Duodenal mucosa (tissue), 2 donors: ENCODE results near the gene HOXC12.

Experiments
- H3K27ac ChIP-seq: one replicate; pipeline ENCODE4 v1.7.0; 2013; ENCODE audit warnings: low read depth, low read length
- H3K27me3 ChIP-seq, 2 donors: one replicate each; pipeline ENCODE4 v1.7.0; 2013; ENCODE audit warnings: low read length in 2 of 2, control low read depth in 1 of 2; ENCODE audit not compliant: insufficient read depth in 2 of 2, control insufficient read depth in 1 of 2
- H3K36me3 ChIP-seq, 2 donors: one replicate each; pipeline ENCODE4 v1.7.0; 2013; ENCODE audit warnings: low read length in 2 of 2, control low read depth in 1 of 2; ENCODE audit not compliant: insufficient read depth in 2 of 2, control insufficient read depth in 1 of 2
- H3K4me1 ChIP-seq, 2 donors: one replicate each; pipeline ENCODE4 v1.7.0; 2013; ENCODE audit warnings: low read length in 2 of 2, control low read depth in 1 of 2; ENCODE audit not compliant: insufficient read depth in 2 of 2, control insufficient read depth in 1 of 2
- H3K4me3 ChIP-seq, 2 donors: one replicate each; pipeline ENCODE4 v1.7.0; 2013; ENCODE audit warnings: low read length in 2 of 2, low read depth in 1 of 2
- H3K9ac ChIP-seq, 2 donors: one replicate each; pipeline ENCODE4 v1.7.0; 2013; ENCODE audit warnings: low read length in 2 of 2, low read depth in 1 of 2
- H3K9me3 ChIP-seq, 2 donors: one replicate each; pipeline ENCODE4 v1.7.0; 2013; ENCODE audit warnings: low read length in 2 of 2, control low read depth in 1 of 2; ENCODE audit not compliant: control insufficient read depth in 1 of 2

The HOXC12 gene

GRCh38 chr12:53966085-53966384, 11.3 kb downstream of the HOXC12 start:
- Histone ChIP-seq H3K4me1 (peaks cover 4% of the 10 kb centered on the region in 2 donors), H3K36me3 (no peaks in the 10 kb centered on the region), H3K27ac (no peak overlapping the region), H3K9ac (no peak overlapping the region), H3K27me3 (peaks cover 96 to 100% of the 10 kb centered on the region in 2 donors), H3K9me3 (no peaks in the 10 kb centered on the region), H3K4me3 (no peak overlapping the region)

GRCh38 chr12:53966385-53967133, 11.9 kb downstream of the HOXC12 start:
- Histone ChIP-seq H3K4me3 (no peak overlapping the region), H3K9me3 (no peaks in the 10 kb centered on the region), H3K4me1 (peaks cover 4% of the 10 kb centered on the region in 2 donors), H3K9ac (no peak overlapping the region), H3K36me3 (no peaks in the 10 kb centered on the region), H3K27me3 (peaks cover 96 to 100% of the 10 kb centered on the region in 2 donors), H3K27ac (no peak overlapping the region)

GRCh38 chr12:53967421-53967925, 12.8 kb downstream of the HOXC12 start:
- H3K4me1 ChIP-seq = peaks cover 4% of the 10 kb centered on the region in 2 donors
- H3K36me3 ChIP-seq = no peaks in the 10 kb centered on the region
- H3K4me3 ChIP-seq = no peak overlapping the region
- no peak overlapping the region for H3K27ac ChIP-seq
- no peaks in the 10 kb centered on the region for H3K9me3 ChIP-seq
- H3K27me3 ChIP-seq = peaks cover 96 to 100% of the 10 kb centered on the region in 2 donors
- H3K9ac ChIP-seq = no peak overlapping the region

- no peaks in the 10 kb centered on the region for H3K36me3 ChIP-seq
- H3K4me1 ChIP-seq = peaks cover 4 to 11% of the 10 kb centered on the region in 2 donors
- H3K4me3 ChIP-seq = no peak overlapping the region
- H3K9me3 ChIP-seq = no peaks in the 10 kb centered on the region
- H3K9ac ChIP-seq = no peak overlapping the region
- H3K27ac ChIP-seq = no peak overlapping the region
- H3K27me3 ChIP-seq = peaks cover 96 to 100% of the 10 kb centered on the region in 2 donors
Observed at GRCh38 chr12:53968214-53969127, 13.8 kb downstream of the HOXC12 start.

GRCh38 chr12:53969588-53970259, 15.0 kb downstream of the HOXC12 start:
- no peak overlapping the region for H3K4me3 ChIP-seq
- H3K9me3 ChIP-seq = no peaks in the 10 kb centered on the region
- no peak overlapping the region for H3K9ac ChIP-seq
- no peaks in the 10 kb centered on the region for H3K36me3 ChIP-seq
- no peak overlapping the region for H3K27ac ChIP-seq
- H3K4me1 ChIP-seq = peaks cover 0 to 8% of the 10 kb centered on the region in 2 donors
- peaks cover 89 to 98% of the 10 kb centered on the region in 2 donors for H3K27me3 ChIP-seq

GRCh38 chr12:53970451-53970850, 15.7 kb downstream of the HOXC12 start:
- Histone ChIP-seq H3K9me3 (no peaks in the 10 kb centered on the region), H3K9ac (no peak overlapping the region), H3K4me3 (no peak overlapping the region), H3K4me1 (peaks cover 0 to 10% of the 10 kb centered on the region in 2 donors), H3K27me3 (peaks cover 83 to 97% of the 10 kb centered on the region in 2 donors), H3K27ac (no peak overlapping the region), H3K36me3 (no peaks in the 10 kb centered on the region)

GRCh38 chr12:53971129-53971528, 16.4 kb downstream of the HOXC12 start:
- no peaks in the 10 kb centered on the region for H3K36me3 ChIP-seq
- no peak overlapping the region for H3K4me3 ChIP-seq
- no peak overlapping the region for H3K27ac ChIP-seq
- no peaks in the 10 kb centered on the region for H3K9me3 ChIP-seq
- peaks cover 84 to 97% of the 10 kb centered on the region in 2 donors for H3K27me3 ChIP-seq
- no peak overlapping the region for H3K9ac ChIP-seq
- peaks cover 0 to 16% of the 10 kb centered on the region in 2 donors for H3K4me1 ChIP-seq

- Histone ChIP-seq H3K4me3 (no peak overlapping the region), H3K27ac (no peak overlapping the region), H3K4me1 (peaks cover 0 to 16% of the 10 kb centered on the region in 2 donors), H3K9ac (no peak overlapping the region), H3K9me3 (no peaks in the 10 kb centered on the region), H3K36me3 (no peaks in the 10 kb centered on the region), H3K27me3 (peaks cover 83 to 97% of the 10 kb centered on the region in 2 donors)
Observed at GRCh38 chr12:53971686-53972085, 17.0 kb downstream of the HOXC12 start.

- Histone ChIP-seq H3K9ac (no peak overlapping the region), H3K4me1 (peaks cover 0 to 16% of the 10 kb centered on the region in 2 donors), H3K9me3 (no peaks in the 10 kb centered on the region), H3K36me3 (no peaks in the 10 kb centered on the region), H3K27me3 (peaks cover 81 to 97% of the 10 kb centered on the region in 2 donors), H3K27ac (no peak overlapping the region), H3K4me3 (no peak overlapping the region)
Observed at GRCh38 chr12:53972152-53972702, 17.5 kb downstream of the HOXC12 start.
